IMR-90 (cell line): ENCODE results near the gene EYS. TPM values are rescaled to one million over a fixed set of nuclear protein-coding genes. Genes with fewer than 3 reads are reported as not detected.

Experiments used
- ATAC-seq: fragments of 200-7000 bp; cut with Tn5 transposase; 2 replicates; pipeline ENCODE4 v1.9.1; 2020; ENCODE audit warnings: low read depth, mild to moderate bottlenecking, moderate library complexity
- BruUV-seq: library from RNA; stranded (reverse); fragments of 400-500 nt; replicated peaks from 2 replicates; lab custom pipeline; 2021; lab: Mats Ljungman, UMichigan
- CTCF ChIA-PET: fragments of 300-600 bp; formaldehyde crosslinking; extraction: SDS; loops from one replicate; lab custom pipeline; 2021; ENCODE audit warnings: antibody characterized with exemption; lab: Yijun Ruan, JAX
- POLR2A ChIA-PET: fragments of 300-600 bp; sonication (Branson Sonifier 250); formaldehyde crosslinking; loops from one replicate; lab custom pipeline; 2022; ENCODE audit warnings: antibody characterized with exemption; ENCODE audit not compliant: unreplicated experiment; lab: Charles Lee
- DNase-seq: peaks from one replicate; pipeline ENCODE4 v3.0.0; 2013
- H2AFZ ChIP-seq: replicated peaks from 2 replicates; pipeline ENCODE3; 2013; ENCODE audit warnings: low read length, mild to moderate bottlenecking; ENCODE audit not compliant: poor library complexity
- H2AK5ac ChIP-seq: 2 replicates; pipeline ENCODE4 v1.6.1; 2013; ENCODE audit warnings: low read depth, low read length, inconsistent platforms
- H2AK9ac ChIP-seq: replicated peaks from 2 replicates; pipeline ENCODE3; 2013; ENCODE audit warnings: mild to moderate bottlenecking, low read depth, low read length, moderate library complexity; ENCODE audit not compliant: poor library complexity
- H2BK120ac ChIP-seq: 2 replicates; pipeline ENCODE4 v1.6.1; 2013; ENCODE audit warnings: low read depth, low read length, inconsistent platforms
- H2BK15ac ChIP-seq: 3 replicates; pipeline ENCODE4 v1.6.1; 2013; ENCODE audit warnings: low read depth, low read length, inconsistent platforms
- H2BK20ac ChIP-seq: 2 replicates; pipeline ENCODE4 v1.6.1; 2013; ENCODE audit warnings: low read depth, mild to moderate bottlenecking, inconsistent platforms, low read length, moderate library complexity
- H2BK5ac ChIP-seq: 2 replicates; pipeline ENCODE4 v1.6.1; 2013; ENCODE audit warnings: mild to moderate bottlenecking, low read depth, low read length, inconsistent platforms; ENCODE audit not compliant: poor library complexity, severe bottlenecking
- H3K14ac ChIP-seq: replicated peaks from 2 replicates; pipeline ENCODE4 v1.6.1; 2013; ENCODE audit warnings: low read depth, low read length, inconsistent platforms
- H3K18ac ChIP-seq: 2 replicates; pipeline ENCODE4 v1.6.1; 2013; ENCODE audit warnings: low read depth, low read length, control low read depth
- H3K23ac ChIP-seq: 2 replicates; pipeline ENCODE4 v1.6.1; 2013; ENCODE audit warnings: low read depth, low read length, inconsistent platforms
- H3K27ac ChIP-seq: 2 replicates; pipeline ENCODE4 v1.5.1; 2013; ENCODE audit warnings: mild to moderate bottlenecking, control low read depth, low read length; ENCODE audit not compliant: insufficient read depth
- H3K27me3 ChIP-seq: 2 replicates; pipeline ENCODE4 v1.6.1; 2013; ENCODE audit warnings: low read length; ENCODE audit not compliant: control insufficient read depth, insufficient read depth
- H3K36me3 ChIP-seq: 2 replicates; pipeline ENCODE4 v1.6.1; 2013; ENCODE audit warnings: low read length, mixed read lengths; ENCODE audit not compliant: control insufficient read depth, insufficient read depth
- H3K4ac ChIP-seq: 2 replicates; pipeline ENCODE4 v1.6.1; 2013; ENCODE audit warnings: low read depth, low read length, inconsistent platforms
- H3K4me1 ChIP-seq: 2 replicates; pipeline ENCODE4 v1.6.1; 2013; ENCODE audit warnings: low read length, mixed read lengths; ENCODE audit not compliant: control insufficient read depth, insufficient read depth
- H3K4me2 ChIP-seq: 2 replicates; pipeline ENCODE4 v1.6.1; 2013; ENCODE audit warnings: low read depth, mild to moderate bottlenecking, control low read depth, low read length, moderate library complexity
- H3K4me3 ChIP-seq: 2 replicates; pipeline ENCODE4 v1.5.1; 2013; ENCODE audit warnings: low read depth, mild to moderate bottlenecking, control low read depth, low read length, moderate library complexity; ENCODE audit not compliant: insufficient read depth
- H3K56ac ChIP-seq: 2 replicates; pipeline ENCODE4 v1.6.1; 2013; ENCODE audit warnings: low read length, inconsistent platforms; ENCODE audit not compliant: insufficient read depth; ENCODE audit errors: extremely low read depth
- H3K79me1 ChIP-seq, 2 experiments: 2 replicates each; pipeline ENCODE4 v1.6.1; 2013; ENCODE audit warnings: low read length in 2 of 2, inconsistent platforms in 1 of 2, low read depth in 1 of 2
- H3K9ac ChIP-seq: 2 replicates; pipeline ENCODE4 v1.6.1; 2013; ENCODE audit warnings: low read depth, low read length, control low read depth
- H3K9me1 ChIP-seq: 2 replicates; pipeline ENCODE4 v1.6.1; 2013; ENCODE audit warnings: low read length, inconsistent platforms; ENCODE audit not compliant: insufficient read depth
- H3K9me3 ChIP-seq: 2 replicates; pipeline ENCODE4 v1.6.1; 2013; ENCODE audit warnings: low read length; ENCODE audit not compliant: control insufficient read depth, insufficient read depth
- H4K20me1 ChIP-seq: 2 replicates; pipeline ENCODE4 v1.6.1; 2013; ENCODE audit warnings: low read length, inconsistent platforms; ENCODE audit not compliant: insufficient read depth
- H4K5ac ChIP-seq: 2 replicates; pipeline ENCODE4 v1.6.1; 2013; ENCODE audit warnings: mild to moderate bottlenecking, low read depth, low read length, control low read depth
- H4K8ac ChIP-seq, 2 experiments: 2 replicates each; pipeline ENCODE4 v1.6.1; 2013; ENCODE audit warnings: low read depth in 2 of 2, low read length in 2 of 2, control low read depth in 1 of 2, inconsistent platforms in 1 of 2
- H4K91ac ChIP-seq: 2 replicates; pipeline ENCODE4 v1.6.1; 2013; ENCODE audit warnings: low read depth, low read length, inconsistent platforms; ENCODE audit not compliant: insufficient read depth
- BHLHE40 ChIP-seq: fragments of 150-350 bp; IDR thresholded peaks from 2 replicates; pipeline ENCODE4 v1.6.1; 2016; ENCODE audit warnings: mild to moderate bottlenecking, low read depth, low read length
- CEBPB ChIP-seq: IDR thresholded peaks from 2 replicates; pipeline ENCODE4 v1.6.1; 2012; ENCODE audit warnings: low read depth, low read length, improper control_type of control experiment
- CHD1 ChIP-seq: IDR thresholded peaks from 2 replicates; pipeline ENCODE4 v1.6.1; 2012; ENCODE audit warnings: low read depth, low read length, improper control_type of control experiment
- CTCF ChIP-seq: conservative IDR thresholded peaks from 2 replicates; pipeline ENCODE4 v1.5.1; 2012; ENCODE audit warnings: mild to moderate bottlenecking, low read depth, low read length, improper control_type of control experiment
- FOS ChIP-seq: fragments of 150-350 bp; IDR thresholded peaks from 2 replicates; pipeline ENCODE4 v1.6.1; 2016; ENCODE audit warnings: low read depth, low read length
- MAFK ChIP-seq: IDR thresholded peaks from 2 replicates; pipeline ENCODE4 v1.6.1; 2012; ENCODE audit warnings: low read depth, low read length, improper control_type of control experiment
- MAZ ChIP-seq: IDR thresholded peaks from 2 replicates; pipeline ENCODE4 v1.6.1; 2012; ENCODE audit warnings: low read depth, mild to moderate bottlenecking, low read length, improper control_type of control experiment, moderate library complexity, borderline replicate concordance
- NFE2L2 ChIP-seq: fragments of 150-350 bp; IDR thresholded peaks from 2 replicates; pipeline ENCODE4 v1.6.1; 2016; ENCODE audit warnings: low read depth, mild to moderate bottlenecking, low read length
- RAD21 ChIP-seq: IDR thresholded peaks from 2 replicates; pipeline ENCODE4 v1.6.1; 2012; ENCODE audit warnings: low read length, improper control_type of control experiment
- RCOR1 ChIP-seq: IDR thresholded peaks from 2 replicates; pipeline ENCODE4 v1.6.1; 2012; ENCODE audit warnings: mild to moderate bottlenecking, low read length, improper control_type of control experiment; ENCODE audit not compliant: insufficient replicate concordance
- RFX5 ChIP-seq: IDR thresholded peaks from 2 replicates; pipeline ENCODE4 v1.8.0; 2012; ENCODE audit warnings: low read depth, mild to moderate bottlenecking, low read length, moderate library complexity
- USF2 ChIP-seq: fragments of 150-350 bp; IDR thresholded peaks from 2 replicates; pipeline ENCODE4 v1.6.1; 2017; ENCODE audit warnings: mild to moderate bottlenecking, antibody characterized with exemption, low read length, low read depth
- WGBS, 2 experiments: methylation state at CpG; one replicate each; pipeline versions ENCODE4 v1.1.5 to v1.1.7; 2013; ENCODE audit warnings: missing lambda C conversion rate in 2 of 2; ENCODE audit not compliant: insufficient read length in 1 of 2; ENCODE audit errors: extremely low coverage in 2 of 2; 5-methylcytosine and 5-hydroxymethylcytosine counted together
- dilution Hi-C: fragments of 300-500 bp; cut with HindIII; formaldehyde crosslinking; loops from one replicate; pipeline ENCODE4 v1.14.3; 2018; ENCODE audit warnings: low sequenced_read_pairs; ENCODE audit not compliant: unreplicated experiment
- in situ Hi-C: fragments of 300-500 bp; cut with MboI; formaldehyde crosslinking; loops from 3 replicates; pipeline ENCODE4 v1.14.3; 2019; ENCODE audit warnings: low sequenced_read_pairs, inconsistent platforms, mixed read lengths
- intact Hi-C: fragments of 100-400 bp; cut with micrococcal nuclease; formaldehyde crosslinking; loops from 2 replicates; pipeline ENCODE4 v1.10.0; 2022
- polyA plus RNA-seq, 3 experiments: library from polyadenylated mRNA; depleted of rRNA; stranded (reverse); fragments of >200 nt; gene quantifications; 2 replicates each; pipeline ENCODE4 v1.2.3, GENCODE V29; 2012; ENCODE audit warnings: low replicate concordance in 1 of 3
- total RNA-seq: library from RNA; depleted of rRNA; stranded (reverse); fragments of >200 nt; gene quantifications from 2 replicates; pipeline ENCODE4 v1.2.3, GENCODE V29; 2012
- TF ChIP-seq, protein P1 (sequence below): fragments of 150-350 bp; IDR thresholded peaks from 2 replicates; pipeline ENCODE4 v1.6.1; 2016; ENCODE audit warnings: low read depth, mild to moderate bottlenecking, low read length, moderate library complexity, borderline replicate concordance

The EYS gene
- total and polyA plus RNA-seq, 2 of the 4 experiments (the other 2 are of a cell fraction): under 0.01 TPM; not detected in 1

- H3K14ac ChIP-seq: no peak overlapping the region
- H3K79me1 ChIP-seq: no peaks in the 10 kb centered on the region
- H3K9me1 ChIP-seq: no peaks in the 10 kb centered on the region
- no peak overlapping the region for H3K9ac ChIP-seq
- no peak for ATAC-seq
- H2AK5ac ChIP-seq: no peak overlapping the region
- no peaks in the 10 kb centered on the region for H3K9me3 ChIP-seq
- H2BK15ac ChIP-seq: no peak overlapping the region
- no TSS peak for BruUV-seq
- H4K91ac ChIP-seq: no peak overlapping the region
- ChIA-PET POLR2A (no interaction called here), CTCF (no interaction called here)
- no peak overlapping the region for H3K4ac ChIP-seq
- no peak overlapping the region for H2AFZ ChIP-seq
- no peaks in the 10 kb centered on the region for H4K20me1 ChIP-seq
- H2AK9ac ChIP-seq: no peak overlapping the region
- H3K27ac ChIP-seq: no peak overlapping the region
- no peaks in the 10 kb centered on the region for H3K27me3 ChIP-seq
- no peak overlapping the region for H3K23ac ChIP-seq
- 100% methylated on average over 2 of the region's 2 CpGs; no CpG with 5 or more reads in 1 of the 2 experiments for WGBS, 2 experiments
- H2BK20ac ChIP-seq: no peak overlapping the region
- H3K4me1 ChIP-seq: no peaks in the 10 kb centered on the region
- in situ Hi-C loops (no loop called here), intact Hi-C loops (no loop called here), dilution Hi-C loops (no loop called here)
- H3K56ac ChIP-seq: no peak overlapping the region
- TF ChIP-seq FOS: no peak
- TF ChIP-seq MAFK: no peak
- no peak for TF ChIP-seq CHD1
- TF ChIP-seq, protein P1, sequence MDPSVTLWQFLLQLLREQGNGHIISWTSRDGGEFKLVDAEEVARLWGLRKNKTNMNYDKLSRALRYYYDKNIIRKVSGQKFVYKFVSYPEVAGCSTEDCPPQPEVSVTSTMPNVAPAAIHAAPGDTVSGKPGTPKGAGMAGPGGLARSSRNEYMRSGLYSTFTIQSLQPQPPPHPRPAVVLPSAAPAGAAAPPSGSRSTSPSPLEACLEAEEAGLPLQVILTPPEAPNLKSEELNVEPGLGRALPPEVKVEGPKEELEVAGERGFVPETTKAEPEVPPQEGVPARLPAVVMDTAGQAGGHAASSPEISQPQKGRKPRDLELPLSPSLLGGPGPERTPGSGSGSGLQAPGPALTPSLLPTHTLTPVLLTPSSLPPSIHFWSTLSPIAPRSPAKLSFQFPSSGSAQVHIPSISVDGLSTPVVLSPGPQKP: no peak
- no peak for TF ChIP-seq CTCF
- no peak for TF ChIP-seq NFE2L2
- no peak for TF ChIP-seq BHLHE40
- TF ChIP-seq MAZ: no peak
- TF ChIP-seq RAD21: no peak
- no peak for TF ChIP-seq USF2
- no peak for TF ChIP-seq CEBPB
- TF ChIP-seq RFX5: no peak
- no peak for TF ChIP-seq RCOR1
- no peak overlapping the region for H4K5ac ChIP-seq
- H3K4me3 ChIP-seq: no peak overlapping the region
- no peak overlapping the region for H2BK120ac ChIP-seq
- no peak overlapping the region for H4K8ac ChIP-seq
- H2BK5ac ChIP-seq: no peak overlapping the region
- no peaks in the 10 kb centered on the region for H3K36me3 ChIP-seq
- H3K18ac ChIP-seq: no peak overlapping the region
- DNase-seq: no peak
- no peak overlapping the region for H3K4me2 ChIP-seq
These were observed 985.2 kb downstream of the EYS start for GRCh38 chr6:64721865-64722264.
